T-helper 17 cell (primary cell): Measurements from ENCODE around the gene SHC1. TPM values are rescaled to one million over a fixed set of nuclear protein-coding genes. Genes with fewer than 3 reads are reported as not detected.

Experiments
- ATAC-seq: fragments of 150-1000 bp; cut with Tn5 transposase; 2 replicates; pipeline ENCODE4 v1.10.0; 2021; ENCODE audit warnings: mild to moderate bottlenecking, moderate library complexity
- DNase-seq, 3 donors: peaks; one replicate each; pipeline versions ENCODE4 v3.0.0 to v3.0.0-alpha.2; 2020 to 2021
- H3K9me3 ChIP-seq: one replicate; pipeline ENCODE4 v1.7.0; 2013; ENCODE audit warnings: low read length, mild to moderate bottlenecking; ENCODE audit not compliant: control insufficient read depth, poor library complexity, severe bottlenecking
- H3K27ac Mint-ChIP-seq: one replicate; pipeline ENCODE4 v1.8.0; 2022; ENCODE audit warnings: mild to moderate bottlenecking, moderate library complexity, mixed read lengths
- H3K27me3 Mint-ChIP-seq: one replicate; pipeline ENCODE4 v1.8.0; 2022; ENCODE audit warnings: mixed read lengths
- H3K36me3 Mint-ChIP-seq: one replicate; pipeline ENCODE4 v1.8.0; 2022; ENCODE audit warnings: low read depth, mixed read lengths
- H3K4me1 Mint-ChIP-seq: one replicate; pipeline ENCODE4 v1.8.0; 2022; ENCODE audit warnings: mild to moderate bottlenecking, mixed read lengths
- H3K4me3 Mint-ChIP-seq: one replicate; pipeline ENCODE4 v1.8.0; 2022; ENCODE audit warnings: mild to moderate bottlenecking, moderate library complexity, mixed read lengths
- total RNA-seq, 4 donors: library from RNA in 2 of 4; stranded (reverse) in 2 of 4; gene quantifications; one replicate each; pipeline ENCODE4 v1.2.3 and lab custom pipeline; 2022 to 2026

The SHC1 gene
- total RNA-seq, 2 donors from 2014 or later: 99.5 to 105 TPM

GRCh38 chr1:155012026-155012546 lies 41.5 kb upstream of the SHC1 start:
- Mint-ChIP-seq H3K4me3 (peak overlapping the region; percentile 98), H3K27ac (peak overlapping the region; percentile 53), H3K27me3 (no peaks in the 10 kb centered on the region), H3K36me3 (peaks cover 9% of the 10 kb centered on the region), H3K4me1 (peaks cover 62% of the 10 kb centered on the region)
- peak; percentile 1 for ATAC-seq
- DNase-seq: no peak
- no peaks in the 10 kb centered on the region for H3K9me3 ChIP-seq

DNA sequence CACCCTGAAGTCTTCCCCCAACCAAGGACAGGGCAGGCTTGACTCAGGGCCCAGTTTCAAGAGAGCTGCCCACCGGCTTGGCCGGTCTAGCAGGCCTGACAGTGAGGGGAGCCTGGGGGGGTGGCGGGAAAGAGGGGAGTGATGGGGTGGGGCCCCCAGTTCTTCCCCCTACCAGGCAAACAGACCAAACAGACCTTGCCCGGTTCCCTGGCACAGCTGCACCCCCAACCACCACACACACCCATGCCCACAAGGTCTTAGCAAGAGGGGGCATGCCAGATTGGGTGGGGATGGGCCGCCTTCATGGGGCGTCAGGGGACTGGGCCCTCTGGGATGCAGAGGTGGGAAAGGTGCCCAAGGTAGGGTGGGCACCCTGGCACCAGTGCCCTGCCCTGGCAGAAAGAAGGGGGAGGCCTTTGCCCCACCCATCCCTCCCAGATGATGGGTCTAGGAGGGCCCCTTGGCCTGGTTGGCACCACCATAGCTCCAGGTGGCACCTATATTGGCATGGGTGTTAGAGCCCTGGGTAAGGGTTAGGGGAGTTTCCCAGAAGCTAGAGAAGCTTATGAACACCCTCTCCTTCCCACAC lies 41.0 kb upstream of the SHC1 start:
- Mint-ChIP-seq H3K27me3 (no peaks in the 10 kb centered on the region), H3K4me3 (peak overlapping the region; percentile 98), H3K27ac (peak overlapping the region; percentile 95), H3K4me1 (peaks cover 66% of the 10 kb centered on the region), H3K36me3 (peaks cover 9% of the 10 kb centered on the region)
- ATAC-seq: peak; percentile 49
- H3K9me3 ChIP-seq: no peaks in the 10 kb centered on the region
- DNase-seq: no peak

GRCh38 chr1:155011004-155011416 lies 40.5 kb upstream of the SHC1 start:
- DNase-seq: no peak
- H3K27ac Mint-ChIP-seq: peak overlapping the region; percentile 95
- no peaks in the 10 kb centered on the region for H3K27me3 Mint-ChIP-seq
- H3K4me1 Mint-ChIP-seq: peaks cover 66% of the 10 kb centered on the region
- no peak for ATAC-seq
- H3K9me3 ChIP-seq: no peaks in the 10 kb centered on the region
- H3K4me3 Mint-ChIP-seq: peak overlapping the region; percentile 98
- H3K36me3 Mint-ChIP-seq: peaks cover 9% of the 10 kb centered on the region

DNA sequence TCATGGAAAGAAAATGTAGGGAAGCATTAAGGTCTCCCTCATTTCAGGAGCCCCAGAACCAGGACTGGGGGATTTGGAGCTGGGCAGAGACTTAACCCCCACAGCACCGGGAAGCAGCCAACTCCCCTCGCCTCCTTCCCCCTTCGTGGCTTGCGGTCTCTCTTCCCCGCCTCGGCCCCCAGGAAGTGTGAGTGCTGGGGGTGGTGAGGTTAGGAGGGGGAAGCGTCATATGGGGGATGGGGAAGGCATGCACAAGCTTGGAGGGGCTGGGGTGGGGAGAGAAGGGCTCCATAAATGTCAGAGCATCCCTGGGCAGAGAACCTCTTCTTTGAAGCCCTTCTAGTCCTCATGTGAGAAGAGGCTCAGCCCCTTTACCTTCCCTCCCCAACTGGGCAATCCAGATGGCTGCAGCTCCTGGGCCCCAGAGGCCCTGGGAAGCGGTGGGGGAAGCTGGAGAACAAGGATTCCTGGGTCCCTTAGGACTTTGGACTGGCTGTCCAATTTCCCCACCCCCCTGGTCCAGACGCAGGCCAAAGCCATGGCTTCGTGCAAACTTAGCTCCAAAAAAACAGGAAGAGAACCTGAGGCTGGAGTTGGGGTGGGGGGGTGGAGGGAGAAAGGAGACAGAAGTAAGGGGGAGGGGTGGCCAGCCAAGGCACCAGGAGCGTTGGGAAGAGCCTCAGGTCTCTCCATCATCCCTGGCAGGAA lies 39.8 kb upstream of the SHC1 start:
- H3K9me3 ChIP-seq: no peaks in the 10 kb centered on the region
- DNase-seq (no peak), ATAC-seq (no peak)
- H3K27ac Mint-ChIP-seq: peak overlapping the region; percentile 95
- no peaks in the 10 kb centered on the region for H3K27me3 Mint-ChIP-seq
- H3K36me3 Mint-ChIP-seq: peaks cover 7% of the 10 kb centered on the region
- peaks cover 65% of the 10 kb centered on the region for H3K4me1 Mint-ChIP-seq
- H3K4me3 Mint-ChIP-seq: peak overlapping the region; percentile 98

GRCh38 chr1:155009742-155010141 lies 39.2 kb upstream of the SHC1 start:
- DNase-seq: no peak
- H3K36me3 Mint-ChIP-seq: peaks cover 7% of the 10 kb centered on the region

GRCh38 chr1:155009221-155009711 lies 38.7 kb upstream of the SHC1 start:
- Mint-ChIP-seq H3K27me3 (no peaks in the 10 kb centered on the region), H3K27ac (peak overlapping the region; percentile 95), H3K4me1 (peaks cover 72% of the 10 kb centered on the region), H3K4me3 (peak overlapping the region; percentile 98), H3K36me3 (peaks cover 7% of the 10 kb centered on the region)
- H3K9me3 ChIP-seq: no peaks in the 10 kb centered on the region
- DNase-seq (no peak), ATAC-seq (no peak)

More at GRCh38 chr1:155009742-155010141, 39.2 kb upstream of the SHC1 start:
- Mint-ChIP-seq H3K4me1 (peaks cover 69% of the 10 kb centered on the region), H3K27me3 (no peaks in the 10 kb centered on the region), H3K27ac (peak overlapping the region; percentile 95), H3K4me3 (peak overlapping the region; percentile 98)
- H3K9me3 ChIP-seq: no peaks in the 10 kb centered on the region
- ATAC-seq: no peak

DNA sequence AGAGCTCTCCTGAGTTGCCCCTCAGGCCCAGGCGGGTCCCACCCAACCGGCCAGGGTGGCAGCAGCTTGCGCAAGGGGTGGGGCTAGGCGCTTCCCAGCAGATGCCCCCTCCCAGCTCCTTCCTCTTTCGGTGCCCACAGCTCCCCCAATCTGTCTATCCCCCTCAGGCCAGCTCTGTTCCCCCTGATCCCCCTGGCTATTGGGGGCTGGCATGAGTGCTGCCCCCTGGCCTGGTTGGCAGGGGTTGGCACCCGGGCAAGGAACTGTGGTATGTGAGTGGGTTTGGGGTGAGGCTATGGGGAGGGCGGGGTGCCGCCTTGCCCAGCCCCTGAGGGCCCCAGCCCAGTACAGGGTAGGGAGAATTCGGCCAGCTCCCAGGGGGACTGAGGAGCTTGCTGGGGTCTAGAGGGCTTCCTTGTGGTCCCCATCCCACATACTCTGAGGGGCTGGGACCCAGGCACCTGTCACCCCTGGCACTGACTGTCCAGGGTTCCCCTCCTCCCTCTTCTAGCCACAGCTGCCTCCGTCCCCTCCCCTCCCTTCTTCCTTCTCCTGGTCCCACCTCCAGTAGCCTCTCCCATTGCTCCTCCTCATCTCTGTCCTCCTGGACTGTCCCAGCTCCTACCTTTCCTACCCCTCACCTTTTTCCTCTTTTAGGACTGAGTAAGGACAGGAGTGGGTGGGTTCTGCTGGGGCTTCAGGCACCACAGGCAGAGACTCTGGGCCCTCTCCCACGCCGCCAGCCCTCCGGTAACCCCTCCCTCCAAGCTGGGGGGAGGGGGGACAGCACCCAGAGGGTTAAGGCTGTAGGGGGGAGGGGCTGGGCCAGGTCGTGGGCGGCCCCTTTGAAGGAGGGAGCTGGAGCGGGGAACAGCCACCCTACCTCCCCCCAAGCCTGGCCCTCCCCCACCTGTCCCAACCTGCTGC lies 37.7 kb upstream of the SHC1 start:
- H3K9me3 ChIP-seq: no peaks in the 10 kb centered on the region
- Mint-ChIP-seq H3K27ac (peak overlapping the region; percentile 95), H3K27me3 (no peaks in the 10 kb centered on the region), H3K36me3 (peaks cover 10% of the 10 kb centered on the region), H3K4me3 (peak overlapping the region; percentile 98), H3K4me1 (peaks cover 67% of the 10 kb centered on the region)
- DNase-seq (no peak), ATAC-seq (no peak)

- H3K27ac Mint-ChIP-seq: peak overlapping the region; percentile 96
- no peaks in the 10 kb centered on the region for H3K27me3 Mint-ChIP-seq
- DNase-seq (no peak), ATAC-seq (no peak)
- peaks cover 58% of the 10 kb centered on the region for H3K4me1 Mint-ChIP-seq
- H3K9me3 ChIP-seq: no peaks in the 10 kb centered on the region
- H3K4me3 Mint-ChIP-seq: peak overlapping the region; percentile 98
- H3K36me3 Mint-ChIP-seq: peaks cover 10% of the 10 kb centered on the region
Measured at GRCh38 chr1:155007251-155007828, 36.8 kb upstream of the SHC1 start.

GRCh38 chr1:155006601-155007101 lies 36.1 kb upstream of the SHC1 start:
- Mint-ChIP-seq H3K36me3 (peaks cover 10% of the 10 kb centered on the region), H3K27ac (peak overlapping the region; percentile 96), H3K27me3 (no peaks in the 10 kb centered on the region), H3K4me3 (peak overlapping the region; percentile 78), H3K4me1 (peaks cover 54% of the 10 kb centered on the region)
- no peaks in the 10 kb centered on the region for H3K9me3 ChIP-seq
- ATAC-seq: peak; percentile 44
- no peak for DNase-seq

DNA sequence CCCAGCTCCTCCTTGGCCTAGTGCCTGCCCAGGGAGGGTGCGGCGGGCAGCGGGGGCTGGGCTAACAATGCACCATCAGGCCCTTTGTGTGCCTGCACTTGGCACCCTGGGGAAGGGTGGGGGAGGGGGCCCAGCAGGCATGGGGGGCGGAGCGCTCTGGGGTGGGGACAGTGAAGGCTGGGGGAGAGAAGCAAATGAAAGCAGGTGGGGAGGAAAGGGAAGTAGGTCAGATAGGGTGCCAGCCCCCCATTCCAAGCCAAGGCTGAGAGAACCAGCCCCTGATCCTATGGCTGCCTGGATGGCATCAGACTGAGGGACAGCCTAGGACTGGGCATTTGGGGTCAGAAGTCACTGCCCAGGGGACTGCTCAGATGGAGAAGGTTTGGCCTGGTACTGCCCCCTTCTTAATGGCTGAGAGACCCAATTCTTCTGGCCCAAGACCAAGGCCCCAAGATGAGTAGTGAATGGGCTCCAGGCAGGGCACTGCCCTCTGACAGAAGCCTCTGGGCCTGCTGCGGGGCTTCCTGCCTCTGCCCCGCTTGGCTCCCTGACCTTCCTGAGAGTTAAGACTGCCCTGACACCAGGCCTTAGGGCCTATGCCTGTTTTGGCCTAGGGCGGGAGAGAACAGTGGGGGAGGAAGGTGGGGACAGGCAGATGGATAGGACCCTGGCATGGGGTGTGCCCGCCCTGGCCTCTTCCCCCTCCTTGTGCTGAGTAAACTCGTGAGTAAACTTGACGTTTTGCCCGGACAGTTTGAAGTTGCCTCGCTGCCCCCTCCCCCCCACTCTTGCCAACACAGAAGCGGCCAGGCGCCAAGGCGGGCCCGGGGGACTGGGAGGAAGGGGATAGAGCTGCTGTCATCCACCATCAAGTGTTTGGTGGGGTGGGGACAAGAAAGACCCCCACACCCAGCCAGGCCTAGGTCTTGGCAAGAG lies 34.8 kb upstream of the SHC1 start:
- ATAC-seq (no peak), DNase-seq (peak in 1 of 3 donors; percentile 37)
- Mint-ChIP-seq H3K27me3 (no peaks in the 10 kb centered on the region), H3K4me1 (peaks cover 48% of the 10 kb centered on the region), H3K36me3 (peaks cover 10% of the 10 kb centered on the region), H3K4me3 (peak overlapping the region; percentile 99), H3K27ac (peak overlapping the region; percentile 96)
- H3K9me3 ChIP-seq: no peaks in the 10 kb centered on the region

GRCh38 chr1:155004352-155005075 lies 34.0 kb upstream of the SHC1 start:
- ATAC-seq (no peak), DNase-seq (no peak)
- H3K9me3 ChIP-seq: no peaks in the 10 kb centered on the region
- H3K27ac Mint-ChIP-seq: peak overlapping the region; percentile 96
- peaks cover 6% of the 10 kb centered on the region for H3K36me3 Mint-ChIP-seq
- H3K27me3 Mint-ChIP-seq: no peaks in the 10 kb centered on the region
- H3K4me3 Mint-ChIP-seq: peak overlapping the region; percentile 99
- H3K4me1 Mint-ChIP-seq: peaks cover 47% of the 10 kb centered on the region
